ENCODE data around the gene KLK7.
A peak's percentile ranks its signal among the peaks of the same experiment; 100 is the strongest.

Gene KLK7

DNA sequence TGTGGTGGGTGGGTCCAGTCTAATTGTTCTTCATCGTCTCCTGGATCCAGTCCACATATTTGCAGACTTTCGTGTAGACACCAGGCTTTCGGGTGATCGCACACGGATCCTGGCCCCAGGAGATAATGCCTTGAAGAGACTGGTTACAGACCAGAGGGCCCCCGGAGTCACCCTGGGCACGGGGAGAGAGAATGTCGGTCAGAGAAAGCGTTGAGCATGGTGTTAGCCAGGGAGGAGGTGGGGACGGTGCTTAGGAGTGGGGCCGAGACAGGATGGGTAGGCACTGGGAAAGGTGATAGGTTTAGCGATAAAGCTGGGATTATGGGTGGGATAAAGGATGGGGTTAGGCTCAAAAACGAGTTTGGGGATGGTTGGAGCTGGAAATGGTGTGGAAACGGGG lies 38.8 kb upstream of the KLK7 start:
- TF ChIP-seq, protein P1, sequence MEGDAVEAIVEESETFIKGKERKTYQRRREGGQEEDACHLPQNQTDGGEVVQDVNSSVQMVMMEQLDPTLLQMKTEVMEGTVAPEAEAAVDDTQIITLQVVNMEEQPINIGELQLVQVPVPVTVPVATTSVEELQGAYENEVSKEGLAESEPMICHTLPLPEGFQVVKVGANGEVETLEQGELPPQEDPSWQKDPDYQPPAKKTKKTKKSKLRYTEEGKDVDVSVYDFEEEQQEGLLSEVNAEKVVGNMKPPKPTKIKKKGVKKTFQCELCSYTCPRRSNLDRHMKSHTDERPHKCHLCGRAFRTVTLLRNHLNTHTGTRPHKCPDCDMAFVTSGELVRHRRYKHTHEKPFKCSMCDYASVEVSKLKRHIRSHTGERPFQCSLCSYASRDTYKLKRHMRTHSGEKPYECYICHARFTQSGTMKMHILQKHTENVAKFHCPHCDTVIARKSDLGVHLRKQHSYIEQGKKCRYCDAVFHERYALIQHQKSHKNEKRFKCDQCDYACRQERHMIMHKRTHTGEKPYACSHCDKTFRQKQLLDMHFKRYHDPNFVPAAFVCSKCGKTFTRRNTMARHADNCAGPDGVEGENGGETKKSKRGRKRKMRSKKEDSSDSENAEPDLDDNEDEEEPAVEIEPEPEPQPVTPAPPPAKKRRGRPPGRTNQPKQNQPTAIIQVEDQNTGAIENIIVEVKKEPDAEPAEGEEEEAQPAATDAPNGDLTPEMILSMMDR (IDR thresholded peaks at IDR 0.05; ENCODE audit: borderline replicate concordance, control extremely low read depth, extremely low read depth, insufficient read depth, missing control alignments) = no peak
- no peak for DNase-seq (ENCODE audit: low spot score)
- in situ Hi-C loops (cut with MboI; ENCODE audit: low sequenced_read_pairs, unreplicated experiment) = no loop called here

DNA sequence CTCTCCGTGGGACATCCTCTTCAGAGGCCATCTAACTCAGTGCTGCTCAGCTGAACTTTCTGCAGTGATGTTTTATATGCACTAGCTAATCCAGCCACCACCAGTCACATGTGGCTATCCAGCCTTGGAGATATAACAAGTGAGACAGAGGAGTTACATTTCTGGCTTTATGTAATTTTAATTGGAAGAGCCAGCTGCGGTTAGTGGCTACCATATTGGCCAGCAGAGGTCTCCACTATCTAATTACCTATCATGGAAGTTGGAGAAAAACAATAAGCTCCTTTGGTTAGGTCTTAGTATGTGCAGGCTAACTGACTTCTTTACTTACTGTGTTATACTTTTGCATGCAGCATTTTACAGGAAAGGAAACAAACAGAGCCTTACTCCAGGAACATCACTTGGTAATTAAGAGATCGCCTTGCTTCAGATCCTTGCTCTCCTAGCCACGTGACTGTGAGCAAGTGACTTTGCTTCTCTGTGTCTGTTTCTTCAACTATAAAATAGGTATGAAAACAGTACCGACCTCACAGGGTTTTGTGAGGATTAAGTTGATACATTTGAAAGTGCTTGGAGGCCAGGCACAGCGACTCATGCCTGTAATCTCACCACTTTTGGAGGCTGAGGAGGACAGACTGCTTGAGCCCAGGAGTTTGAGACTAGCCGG lies 37.4 kb upstream of the KLK7 start:
- TF ChIP-seq, protein P1 (IDR thresholded peaks at IDR 0.05; ENCODE audit: borderline replicate concordance, control extremely low read depth, extremely low read depth, insufficient read depth, missing control alignments) = peak; percentile 57
- in situ Hi-C loops (cut with MboI; ENCODE audit: low sequenced_read_pairs, unreplicated experiment) = no loop called here
- no peak for DNase-seq (ENCODE audit: low spot score)

DNA sequence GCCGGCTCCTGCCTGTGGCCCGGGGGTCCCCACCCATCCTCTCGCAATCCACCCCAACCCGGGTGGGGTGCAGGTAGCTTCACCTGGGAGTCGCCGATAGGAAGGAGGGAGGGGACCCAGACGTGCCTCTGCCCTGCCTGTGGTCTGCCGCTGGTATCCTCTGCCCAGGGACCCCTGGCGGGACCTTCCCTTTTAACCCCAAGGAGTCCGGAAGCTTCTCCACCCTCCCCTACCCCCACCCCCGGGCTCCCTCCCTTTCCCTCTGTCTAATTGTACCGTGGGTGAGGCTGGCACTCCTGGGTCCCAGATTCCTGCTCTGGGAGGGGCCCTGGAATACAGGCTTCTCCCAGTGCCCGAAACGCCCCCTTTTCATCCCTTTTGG lies 35.8 kb upstream of the KLK7 start, which contains the start of gene KLK10:
Gene KLK10 (minus strand): TSS at position 166 of the 382 bp plus-strand sequence. CDS start 579 bp downstream, outside the sequence.
- no peak for DNase-seq (ENCODE audit: low spot score)
- TF ChIP-seq, protein P1 (IDR thresholded peaks at IDR 0.05; ENCODE audit: borderline replicate concordance, control extremely low read depth, extremely low read depth, insufficient read depth, missing control alignments) = no peak
- in situ Hi-C loops (cut with MboI; ENCODE audit: low sequenced_read_pairs, unreplicated experiment) = no loop called here

DNA sequence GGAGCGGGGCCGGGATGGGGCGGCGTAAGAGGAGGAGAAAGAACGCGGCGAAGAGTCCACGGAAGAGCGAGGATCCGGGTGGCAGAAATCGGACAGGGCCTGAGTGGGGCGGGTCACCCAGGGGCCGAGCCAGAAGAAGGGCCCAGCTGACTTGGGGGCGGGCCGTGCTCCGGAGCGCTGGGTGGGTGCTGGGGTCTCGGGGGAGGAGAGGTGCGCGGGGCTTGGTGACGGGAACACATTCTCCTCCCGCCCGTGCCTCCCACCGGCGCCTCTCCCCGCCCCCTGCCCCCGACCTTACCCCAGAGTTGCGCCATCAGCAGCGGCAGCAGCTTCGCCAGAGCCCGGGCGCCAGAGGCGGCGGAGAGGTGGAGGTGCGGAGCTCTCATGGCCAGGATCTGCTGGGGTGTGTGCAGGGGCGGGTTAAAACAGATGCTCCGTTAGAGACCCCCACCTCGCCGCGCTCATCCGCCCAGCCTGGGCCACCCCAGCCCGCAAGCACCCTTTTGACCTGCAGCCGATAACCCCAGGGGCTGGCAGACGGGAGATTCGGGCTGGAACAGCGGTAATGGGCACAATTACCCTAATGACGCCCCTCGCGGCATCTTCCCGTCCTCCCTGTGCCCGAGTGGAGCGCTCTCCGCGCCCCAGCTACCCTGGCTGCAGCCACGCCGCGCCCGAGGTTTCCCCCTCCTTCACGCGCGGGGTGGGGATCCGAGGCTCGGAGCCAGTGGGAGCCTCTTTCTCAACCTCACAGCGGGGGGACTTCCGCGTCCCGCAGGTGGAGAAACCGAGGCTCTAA lies 35.2 kb upstream of the KLK7 start:
- in situ Hi-C loops (cut with MboI; ENCODE audit: low sequenced_read_pairs, unreplicated experiment) = no loop called here
- TF ChIP-seq, protein P1 (IDR thresholded peaks at IDR 0.05; ENCODE audit: borderline replicate concordance, control extremely low read depth, extremely low read depth, insufficient read depth, missing control alignments) = no peak
- no peak for DNase-seq (ENCODE audit: low spot score)

DNA sequence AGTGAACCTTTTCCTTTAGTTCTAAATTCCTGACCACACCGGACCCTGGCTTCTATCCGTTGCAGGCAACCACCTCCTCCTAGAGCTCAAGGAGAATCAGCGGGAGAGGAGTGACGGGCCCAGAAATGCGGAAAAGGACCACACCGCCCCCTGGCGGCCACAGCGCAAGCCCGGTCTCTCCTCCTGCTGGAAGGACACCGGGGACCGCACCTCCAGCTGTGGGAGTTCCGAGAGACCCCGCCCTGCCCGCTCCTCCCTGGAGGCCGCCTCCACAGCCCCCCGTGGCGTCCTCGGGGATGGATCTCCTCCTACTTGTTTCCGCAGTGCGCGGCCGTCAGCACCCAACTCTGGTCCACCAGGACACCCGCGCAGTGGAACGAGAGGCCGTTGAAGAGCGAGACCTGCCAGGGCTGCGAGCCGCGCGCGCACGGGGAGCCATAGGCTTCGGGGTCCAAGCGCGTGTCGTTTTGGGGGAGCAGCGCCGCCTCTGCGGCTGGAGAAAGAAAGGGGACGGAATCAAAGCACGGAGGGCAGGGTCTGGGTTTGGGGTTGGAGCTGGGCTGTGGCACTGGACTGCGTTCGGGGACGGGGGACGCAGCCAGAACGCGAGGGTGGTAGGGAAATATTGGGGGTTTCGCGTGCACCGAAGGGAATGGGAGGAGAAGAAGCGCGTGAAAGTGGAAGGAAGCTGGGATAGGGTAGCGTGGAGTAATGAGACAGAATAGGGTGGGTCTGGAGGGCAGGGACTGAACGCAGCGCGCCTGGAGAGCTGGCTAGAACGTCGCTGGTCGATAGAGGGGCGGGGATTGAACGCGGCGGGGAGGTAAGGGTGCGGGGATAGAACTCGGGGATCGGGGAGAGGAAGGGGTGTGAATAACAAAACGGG lies 33.3 kb upstream of the KLK7 start:
- in situ Hi-C loops (cut with MboI; ENCODE audit: low sequenced_read_pairs, unreplicated experiment) = no loop called here
- DNase-seq (ENCODE audit: low spot score) = peak; percentile 85
- TF ChIP-seq, protein P1 (IDR thresholded peaks at IDR 0.05; ENCODE audit: borderline replicate concordance, control extremely low read depth, extremely low read depth, insufficient read depth, missing control alignments) = peak; percentile 82

DNA sequence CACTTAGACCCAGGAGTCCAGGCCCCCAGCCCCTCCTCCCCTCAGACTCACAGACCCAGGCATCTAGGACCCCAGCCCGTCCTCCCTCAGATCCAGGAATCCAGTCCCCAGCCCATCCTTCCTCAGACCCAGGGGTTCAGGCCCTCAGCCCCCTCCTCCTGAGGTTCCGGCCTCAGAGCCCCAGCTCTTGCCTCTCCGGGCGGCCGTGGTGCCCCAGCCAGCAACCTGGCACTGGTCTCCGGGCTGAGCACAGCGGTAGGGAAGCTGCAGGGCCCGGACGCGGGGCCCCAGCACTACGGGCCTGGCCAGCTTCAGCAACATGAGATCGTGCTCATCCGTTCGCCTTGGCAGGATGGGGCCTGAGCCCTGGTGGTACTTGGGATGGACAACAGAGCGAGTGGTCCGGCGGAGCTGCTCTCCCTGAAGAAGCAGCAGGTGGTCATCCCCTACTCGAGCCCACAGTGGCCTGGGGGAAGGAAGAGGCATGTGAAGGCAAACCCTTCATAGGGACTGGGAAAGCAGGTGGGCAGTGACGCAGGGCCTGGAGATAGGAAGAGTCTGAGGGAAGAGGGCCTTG lies 32.1 kb upstream of the KLK7 start:
- TF ChIP-seq, protein P1 (IDR thresholded peaks at IDR 0.05; ENCODE audit: borderline replicate concordance, control extremely low read depth, extremely low read depth, insufficient read depth, missing control alignments) = no peak

More for the DNA sequence above, 32.1 kb upstream of the KLK7 start:
- in situ Hi-C loops (cut with MboI; ENCODE audit: low sequenced_read_pairs, unreplicated experiment) = no loop called here
- DNase-seq (ENCODE audit: low spot score) = no peak

Measured in GM13976 (cell line).